SU-DHL-6 (cell line): ENCODE measurements around the gene PDE4B.

Experiments used
- CTCF ChIP-seq: fragments of 200-600 bp; sonication (generic); IDR thresholded peaks from one replicate; pipeline ENCODE4 v1.5.1; 2017; ENCODE audit warnings: antibody characterized with exemption, mild to moderate bottlenecking, low read length, moderate library complexity; ENCODE audit not compliant: insufficient read depth, poor library complexity, severe bottlenecking
- EZH2phosphoT487 ChIP-seq: fragments of 200-600 bp; sonication (generic), shearing (Covaris generic); conservative IDR thresholded peaks from 2 replicates; pipeline ENCODE4 v1.6.1; 2018; ENCODE audit warnings: mild to moderate bottlenecking, antibody characterized with exemption, low read length, moderate library complexity, mixed read lengths

GRCh38 chr1:66296370-66296769 lies 503.7 kb downstream of the PDE4B start:
- TF ChIP-seq CTCF (no peak), EZH2phosphoT487 (no peak)
